Muscle of leg (tissue), 11 donors: ENCODE results near the gene SMYD5. TPM values are rescaled to one million over a fixed set of nuclear protein-coding genes. Genes with fewer than 3 reads are reported as not detected.
"Not testable (repeated sequence)": the region's sequence is repeated elsewhere in the genome, so short reads cannot be mapped to it uniquely, and the experiment has no call there.

Source experiments
- DNase-seq: peaks from one replicate; pipeline ENCODE4 v3.0.0; 2013
- H3K27ac ChIP-seq: one replicate; pipeline ENCODE4 v1.5.1; 2013; ENCODE audit warnings: mild to moderate bottlenecking, low read length, control low read depth
- H3K27me3 ChIP-seq: one replicate; pipeline ENCODE4 v1.6.1; 2013; ENCODE audit warnings: low read length; ENCODE audit not compliant: control insufficient read depth, insufficient read depth
- H3K36me3 ChIP-seq: one replicate; pipeline ENCODE4 v1.6.1; 2013; ENCODE audit warnings: low read length; ENCODE audit not compliant: control insufficient read depth, insufficient read depth
- H3K4me1 ChIP-seq: one replicate; pipeline ENCODE4 v1.6.1; 2013; ENCODE audit warnings: low read length; ENCODE audit not compliant: control insufficient read depth, insufficient read depth
- H3K4me3 ChIP-seq: one replicate; pipeline ENCODE4 v1.5.1; 2013; ENCODE audit warnings: low read length, control low read depth
- H3K9me3 ChIP-seq: replicated peaks from 2 replicates; pipeline ENCODE4 v1.6.1; 2013; ENCODE audit warnings: low read depth, low read length; ENCODE audit not compliant: control insufficient read depth
- whole genome bisulfite sequencing: methylation state at CpG from one replicate; pipeline ENCODE4 v1.1.5; 2013; ENCODE audit warnings: missing lambda C conversion rate; ENCODE audit not compliant: insufficient coverage; 5-methylcytosine and 5-hydroxymethylcytosine counted together
- polyA plus RNA-seq, 8 donors: library from polyadenylated mRNA; unstranded; fragments of 120-200 nt; gene quantifications; one replicate each; pipeline versions ENCODE4 v1.2.1 to v1.2.3, GENCODE V29; 2013; ENCODE audit warnings: inconsistent platforms in 1 of 8, low replicate concordance in 1 of 8; ENCODE audit not compliant: insufficient read length in 8 of 8, insufficient read depth in 1 of 8
- total RNA-seq: library from RNA; stranded (reverse); fragments of 120-200 nt; gene quantifications from one replicate; pipeline ENCODE4 v1.2.4, GENCODE V29; 2013

The SMYD5 gene
- total and polyA plus RNA-seq, 9 donors = 26.2 to 35.6 (median 29.6) TPM

- Histone ChIP-seq H3K36me3 (no peaks in the 10 kb centered on the region), H3K27ac (no peak overlapping the region), H3K4me1 (peaks cover 27% of the 10 kb centered on the region), H3K9me3 (no peaks in the 10 kb centered on the region), H3K27me3 (peaks cover 58% of the 10 kb centered on the region), H3K4me3 (peak overlapping the region; percentile 39)
- peak; percentile 79 for DNase-seq
- WGBS = under 1% methylated on average over 45 of the region's 59 CpGs
These were observed 38.3 kb upstream of the SMYD5 start for GRCh38 chr2:73175663-73176204.

GRCh38 chr2:73176205-73176880 lies 37.7 kb upstream of the SMYD5 start:
- peaks cover 58% of the 10 kb centered on the region for H3K27me3 ChIP-seq
- H3K9me3 ChIP-seq = no peaks in the 10 kb centered on the region
- H3K27ac ChIP-seq = peak overlapping the region; percentile 72
- WGBS = under 1% methylated on average over 25 of the region's 31 CpGs
- no peaks in the 10 kb centered on the region for H3K36me3 ChIP-seq
- H3K4me3 ChIP-seq = peak overlapping the region; percentile 61
- peak; percentile 22 for DNase-seq
- H3K4me1 ChIP-seq = peaks cover 27% of the 10 kb centered on the region

GRCh38 chr2:73176881-73177644 lies 37.0 kb upstream of the SMYD5 start:
- Histone ChIP-seq H3K4me3 (peak overlapping the region; percentile 61), H3K9me3 (no peaks in the 10 kb centered on the region), H3K36me3 (no peaks in the 10 kb centered on the region), H3K4me1 (peaks cover 27% of the 10 kb centered on the region), H3K27ac (peak overlapping the region; percentile 77), H3K27me3 (peaks cover 56% of the 10 kb centered on the region)
- DNase-seq = peak; percentile 93
- under 1% methylated on average over 43 of the region's 56 CpGs for WGBS

- H3K9me3 ChIP-seq = no peaks in the 10 kb centered on the region
- no peak for DNase-seq
- no peak overlapping the region for H3K4me3 ChIP-seq
- H3K4me1 ChIP-seq = peaks cover 27% of the 10 kb centered on the region
- H3K27me3 ChIP-seq = peaks cover 56% of the 10 kb centered on the region
- no peaks in the 10 kb centered on the region for H3K36me3 ChIP-seq
- WGBS = 20% methylated on average over 6 of the region's 12 CpGs
- H3K27ac ChIP-seq = no peak overlapping the region
These were observed 36.3 kb upstream of the SMYD5 start for GRCh38 chr2:73177645-73178255.

GRCh38 chr2:73185965-73186364 lies 28.1 kb upstream of the SMYD5 start:
- 100% methylated on average over 1 of the region's 2 CpGs for WGBS
- Histone ChIP-seq H3K9me3 (peaks cover 2% of the 10 kb centered on the region), H3K36me3 (no peaks in the 10 kb centered on the region), H3K27me3 (peaks cover 9% of the 10 kb centered on the region), H3K4me1 (no peaks in the 10 kb centered on the region), H3K27ac (no peak overlapping the region), H3K4me3 (no peak overlapping the region)
- no peak for DNase-seq

- H3K4me1 ChIP-seq = no peaks in the 10 kb centered on the region
- no peak overlapping the region for H3K27ac ChIP-seq
- H3K27me3 ChIP-seq = peaks cover 11% of the 10 kb centered on the region
- WGBS = no CpG with 5 or more reads among the region's 2 CpGs
- no peaks in the 10 kb centered on the region for H3K36me3 ChIP-seq
- H3K4me3 ChIP-seq = no peak overlapping the region
- H3K9me3 ChIP-seq = peaks cover 2% of the 10 kb centered on the region
- DNase-seq = no peak
These were observed 26.5 kb upstream of the SMYD5 start for GRCh38 chr2:73187549-73187948.

- Histone ChIP-seq H3K27ac (no peak overlapping the region), H3K27me3 (peaks cover 33% of the 10 kb centered on the region), H3K4me3 (no peak overlapping the region), H3K9me3 (peaks cover 2% of the 10 kb centered on the region), H3K36me3 (no peaks in the 10 kb centered on the region), H3K4me1 (peaks cover 8% of the 10 kb centered on the region)
- DNase-seq = no peak
These were observed 16.5 kb upstream of the SMYD5 start for GRCh38 chr2:73197579-73197978.

GRCh38 chr2:73200281-73200680 lies 13.8 kb upstream of the SMYD5 start:
- H3K36me3 ChIP-seq, DNase-seq, H3K9me3 ChIP-seq, H3K27ac ChIP-seq, H3K4me3 ChIP-seq: not testable (repeated sequence)
- 91% methylated on average over 4 of the region's 10 CpGs for WGBS
- peaks cover 60% of the 10 kb centered on the region for H3K27me3 ChIP-seq
- H3K4me1 ChIP-seq = peaks cover 14% of the 10 kb centered on the region

GRCh38 chr2:73202156-73203054 lies 11.6 kb upstream of the SMYD5 start, which contains the start of gene NOTO:
TSS of gene NOTO (plus strand) at chr2:73202574. CDS start at chr2:73202667, 93 bp downstream.
- WGBS = under 1% methylated on average over 79 of the region's 87 CpGs
- peaks cover 2% of the 10 kb centered on the region for H3K9me3 ChIP-seq
- H3K36me3 ChIP-seq = no peaks in the 10 kb centered on the region
- H3K27me3 ChIP-seq = peaks cover 66% of the 10 kb centered on the region
- no peak for DNase-seq
- H3K4me3 ChIP-seq = no peak within 1 kb of the TSS
- peaks cover 14% of the 10 kb centered on the region for H3K4me1 ChIP-seq
- H3K27ac ChIP-seq = no peak within 1 kb of the TSS
